A172 (cell line): ENCODE data around the gene PFKFB2. TPM values are rescaled to one million over a fixed set of nuclear protein-coding genes. Genes with fewer than 3 reads are reported as not detected.
"Not testable (repeated sequence)": the region's sequence is repeated elsewhere in the genome, so short reads cannot be mapped to it uniquely, and the experiment has no call there.

Source experiments
- DNase-seq: peaks from one replicate; pipeline ENCODE4 v3.0.0-alpha.2; 2015; ENCODE audit warnings: low spot score
- total RNA-seq: library from RNA; depleted of rRNA; stranded (reverse); fragments of >200 nt; shearing (Covaris generic); gene quantifications from 2 replicates; pipeline ENCODE4 v1.2.3, GENCODE V29; 2014

PFKFB2 gene
- total RNA-seq, 1 experiment from 2014 or later: 15.6 TPM

DNA sequence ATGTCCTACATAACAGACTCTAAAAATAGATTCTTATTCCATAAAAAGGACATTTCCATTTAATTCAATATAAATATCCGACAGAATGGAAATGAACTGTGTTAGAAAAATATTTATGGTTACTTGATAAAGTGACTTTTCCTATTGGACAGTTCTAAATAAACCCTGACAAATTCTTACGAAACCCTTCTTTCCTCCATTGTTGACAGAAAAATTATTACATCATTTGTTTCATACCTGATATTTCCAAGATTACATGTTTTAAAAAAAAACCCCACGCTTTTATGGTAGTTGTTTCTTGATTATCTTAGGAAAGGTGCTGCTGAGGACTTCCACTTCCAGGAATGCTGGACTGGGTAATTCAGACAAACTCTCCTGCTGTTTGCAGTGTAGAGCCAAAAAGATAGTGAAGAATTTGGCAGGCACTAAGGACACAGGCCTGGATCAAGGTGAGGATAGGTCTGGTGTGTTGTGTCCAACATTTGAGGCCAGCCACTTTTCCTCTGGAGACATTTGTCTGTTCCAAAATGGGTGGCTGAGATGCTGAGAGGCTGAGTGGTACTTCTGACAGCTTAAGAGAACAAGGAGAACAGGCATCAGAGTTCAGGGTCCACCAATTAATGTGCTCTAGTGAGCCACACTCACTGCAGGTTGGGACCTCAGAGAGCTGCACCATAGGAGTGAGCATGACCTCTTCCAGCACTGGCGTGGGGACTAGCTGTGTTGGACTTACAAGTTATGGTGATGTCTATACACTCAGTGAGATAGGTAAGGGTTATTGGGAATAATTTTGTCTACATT, 13.5 kb upstream of the PFKFB2 start:
- no peak for DNase-seq

GRCh38 chr1:207040181-207040533, 12.9 kb upstream of the PFKFB2 start:
- DNase-seq: no peak

DNA sequence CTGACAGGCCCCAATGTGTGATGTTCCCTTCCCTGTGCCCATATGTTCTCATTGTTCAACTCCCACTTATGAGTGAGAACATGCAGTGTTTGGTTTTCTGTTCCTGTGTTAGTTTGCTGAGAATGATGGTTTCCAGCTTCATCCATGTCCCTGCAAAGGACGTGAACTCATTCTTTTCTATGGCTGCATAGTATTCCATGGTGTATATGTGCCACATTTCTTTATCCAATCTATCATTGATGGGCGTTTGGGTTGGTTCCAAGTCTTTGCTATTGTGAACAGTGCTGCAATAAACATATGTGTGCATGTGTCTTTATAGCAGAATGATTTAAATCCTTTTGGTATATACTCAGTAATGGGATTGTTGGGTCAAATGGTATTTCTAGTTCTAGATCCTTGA, 11.7 kb upstream of the PFKFB2 start:
- DNase-seq: not testable (repeated sequence)

DNA sequence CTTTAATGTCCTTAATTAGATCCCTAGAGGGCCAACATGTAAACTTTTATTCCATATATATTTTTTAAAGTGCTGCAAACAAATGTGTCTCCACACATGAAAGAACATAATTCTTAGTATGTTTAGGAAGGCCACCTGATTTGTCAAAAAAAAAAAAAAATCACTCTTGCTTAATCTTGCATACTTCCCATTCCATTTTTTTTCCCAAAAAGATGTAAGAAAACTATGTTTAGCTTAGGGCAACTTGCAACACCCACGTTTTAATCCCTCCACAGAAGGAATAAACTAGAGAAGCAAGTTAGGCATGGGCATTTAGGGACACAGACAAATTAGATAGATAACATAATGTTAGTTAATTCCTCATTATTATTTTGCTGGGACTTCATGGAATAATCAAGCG, 7.6 kb upstream of the PFKFB2 start:
- no peak for DNase-seq

DNA sequence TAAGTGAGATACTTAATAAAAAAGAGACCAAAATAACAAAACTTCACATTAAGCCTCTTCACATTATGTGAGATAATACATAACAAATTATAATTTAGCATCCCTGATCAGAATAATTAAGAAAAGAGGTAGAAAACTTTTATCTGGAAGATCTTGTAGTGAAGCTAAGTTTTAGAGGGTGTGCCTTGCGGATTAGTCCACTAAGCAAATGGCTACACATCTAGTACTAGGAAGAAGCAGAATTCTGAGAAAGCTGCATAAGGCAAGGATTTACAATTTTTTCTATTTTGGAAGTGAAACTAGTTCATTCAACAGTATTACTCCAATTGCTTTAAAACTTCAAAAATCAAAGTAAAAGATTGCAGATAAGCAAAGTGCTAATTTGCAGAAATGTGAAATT, 5.6 kb upstream of the PFKFB2 start:
- DNase-seq: no peak

DNA sequence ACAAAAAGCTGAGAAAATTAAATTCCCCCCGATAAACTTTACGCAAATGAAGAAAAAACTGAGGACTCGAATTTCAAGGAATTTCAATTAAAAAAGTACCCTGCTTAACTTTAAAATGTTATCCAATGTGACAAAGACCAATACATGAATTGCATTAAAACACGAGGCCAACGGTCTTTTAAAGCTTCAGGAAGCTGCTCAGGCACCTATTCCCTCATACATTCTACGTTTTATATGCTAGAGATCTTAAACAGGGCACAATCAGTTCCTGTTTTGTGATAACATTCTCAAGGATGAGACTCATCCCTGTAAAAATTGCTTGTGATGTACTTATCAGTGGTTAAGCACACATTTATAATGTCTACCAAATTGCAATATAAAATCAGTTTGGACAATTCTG, 5.0 kb upstream of the PFKFB2 start:
- DNase-seq: no peak

GRCh38 chr1:207049054-207049453, 4.0 kb upstream of the PFKFB2 start:
- no peak for DNase-seq

DNA sequence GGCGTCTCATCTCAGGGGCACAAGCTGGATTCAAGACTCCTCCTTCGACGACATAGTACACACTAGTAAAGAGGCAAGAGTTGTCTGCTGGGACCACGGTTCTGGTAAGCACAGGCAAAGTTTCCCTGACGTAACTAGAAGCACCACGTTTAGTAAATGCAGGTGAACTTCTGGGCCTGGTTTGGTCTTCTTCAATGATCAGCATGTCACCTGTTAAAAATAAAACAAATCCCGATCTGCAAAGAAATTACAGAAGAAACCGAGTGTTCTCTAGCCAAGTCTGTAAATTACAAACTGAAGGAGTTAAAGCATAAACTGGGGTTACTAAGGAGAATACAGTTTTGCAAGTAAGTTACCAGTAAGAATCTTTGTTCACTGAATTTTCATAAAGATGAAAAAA, 3.6 kb upstream of the PFKFB2 start:
- no peak for DNase-seq

DNA sequence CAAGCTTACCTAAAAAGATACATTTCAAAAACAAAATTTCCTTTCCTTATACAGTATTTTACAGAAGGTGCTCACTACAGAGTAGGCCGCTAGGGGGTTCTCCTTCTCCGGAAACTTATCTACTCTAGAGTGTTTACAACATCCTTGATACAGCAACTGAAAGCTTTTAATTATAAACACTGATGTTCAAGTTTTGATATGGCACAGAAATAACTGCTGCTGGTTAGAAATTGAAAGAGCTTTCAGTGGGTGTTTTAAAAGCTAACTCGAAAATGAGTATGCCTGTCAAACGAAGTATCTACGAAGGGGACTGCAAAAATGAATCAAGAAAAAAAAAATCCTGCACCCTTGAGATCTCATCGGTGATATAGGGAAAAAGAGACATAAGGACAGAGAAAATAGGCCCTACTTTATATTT, 3.1 kb upstream of the PFKFB2 start:
- peak; percentile 60 for DNase-seq

DNA sequence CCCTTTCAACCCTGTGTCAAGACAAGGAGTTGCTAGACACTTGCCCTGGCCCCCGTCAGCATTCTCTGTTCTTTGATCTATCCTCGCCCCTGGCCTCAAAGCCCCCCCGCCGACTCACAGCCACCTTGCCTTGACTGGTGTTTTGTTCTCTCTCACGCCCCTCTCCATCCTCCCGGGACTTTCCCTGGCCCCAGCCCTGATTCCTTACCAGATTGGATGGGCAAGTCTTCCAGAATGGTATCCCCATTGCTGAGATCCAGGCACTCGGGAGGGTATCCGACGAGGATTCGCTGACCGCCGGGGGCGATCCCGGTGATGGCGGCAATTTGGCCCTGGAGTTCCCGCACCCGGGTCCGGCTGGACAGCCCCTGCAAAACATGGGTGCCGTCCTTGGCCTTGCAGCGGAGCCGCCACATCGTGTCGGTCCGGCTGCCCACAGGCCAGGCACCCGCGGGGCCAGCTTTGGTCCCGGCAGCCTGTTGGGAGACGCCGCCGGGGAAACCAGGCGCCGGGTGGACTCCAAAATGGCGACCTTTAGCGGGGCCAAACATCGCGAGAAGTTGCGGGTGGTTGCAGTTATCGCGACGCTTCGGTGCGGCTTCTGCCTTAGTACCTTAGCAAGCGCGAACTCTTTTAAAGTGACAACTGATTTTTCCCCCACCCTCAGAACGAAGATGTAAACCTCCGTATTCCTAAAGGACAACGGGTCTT, 2.4 kb upstream of the PFKFB2 start:
- DNase-seq: peak; percentile 72

DNA sequence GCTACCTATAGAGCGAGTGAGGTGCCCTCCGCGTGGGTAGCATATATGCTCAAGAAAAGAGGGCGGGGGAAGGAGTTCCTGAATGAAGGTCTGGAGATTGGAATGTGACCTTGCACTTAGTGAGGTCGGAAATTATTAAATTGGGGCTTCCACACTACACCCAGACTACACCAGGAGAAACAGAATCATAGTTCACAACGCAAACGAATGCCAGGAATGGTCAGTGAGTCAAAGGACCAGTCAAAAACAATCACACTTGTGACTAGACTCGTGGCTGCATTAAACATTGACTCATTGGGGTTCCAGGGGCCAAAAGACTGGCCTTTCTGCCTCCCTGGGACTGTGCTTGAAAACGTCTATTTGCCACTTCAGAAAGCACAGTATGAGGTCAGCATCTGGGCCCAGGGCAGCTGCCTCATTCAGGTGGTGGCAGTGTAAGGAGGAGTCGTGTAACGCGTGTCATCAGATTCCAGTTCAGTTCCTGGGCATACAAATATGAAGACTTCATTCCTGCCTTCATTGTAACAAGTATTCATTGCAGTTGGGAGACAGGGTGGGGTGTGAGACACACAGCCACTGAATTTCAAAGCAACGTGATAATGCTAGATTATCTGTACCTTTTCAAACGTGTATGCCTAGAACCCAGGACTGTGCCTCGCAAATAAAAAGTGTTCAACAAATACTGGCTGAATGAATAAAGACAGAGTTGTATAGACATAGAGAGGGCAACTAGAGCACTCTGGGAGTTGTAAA, 1.7 kb upstream of the PFKFB2 start, which contains the start of gene YOD1:
TSS of gene YOD1 (minus strand) at position 18 of the 753 bp plus-strand sequence. CDS start 178 bp downstream, outside the sequence.
- peak; percentile 89 for DNase-seq

DNA sequence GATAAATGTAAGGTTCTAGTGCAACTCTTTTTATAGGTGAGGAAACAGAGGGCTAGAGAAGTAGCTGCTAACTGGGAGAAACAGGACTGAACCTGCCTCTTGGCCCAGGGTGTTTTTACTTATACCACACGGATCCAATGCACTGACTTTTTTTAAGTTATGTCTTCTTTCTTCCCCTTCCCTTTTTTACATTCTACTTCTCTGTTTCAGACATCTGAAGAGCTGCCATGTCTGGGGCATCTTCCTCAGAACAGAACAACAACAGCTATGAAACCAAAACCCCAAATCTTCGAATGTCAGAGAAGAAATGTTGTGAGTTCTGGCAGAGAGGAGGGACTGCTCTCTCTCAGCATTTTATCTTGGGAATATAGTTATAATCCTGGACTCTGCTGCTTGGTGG, 1.4 kb downstream of the PFKFB2 start:
- no peak for DNase-seq

- DNase-seq: no peak
Measured at GRCh38 chr1:207055386-207056001, 2.4 kb downstream of the PFKFB2 start.

DNA sequence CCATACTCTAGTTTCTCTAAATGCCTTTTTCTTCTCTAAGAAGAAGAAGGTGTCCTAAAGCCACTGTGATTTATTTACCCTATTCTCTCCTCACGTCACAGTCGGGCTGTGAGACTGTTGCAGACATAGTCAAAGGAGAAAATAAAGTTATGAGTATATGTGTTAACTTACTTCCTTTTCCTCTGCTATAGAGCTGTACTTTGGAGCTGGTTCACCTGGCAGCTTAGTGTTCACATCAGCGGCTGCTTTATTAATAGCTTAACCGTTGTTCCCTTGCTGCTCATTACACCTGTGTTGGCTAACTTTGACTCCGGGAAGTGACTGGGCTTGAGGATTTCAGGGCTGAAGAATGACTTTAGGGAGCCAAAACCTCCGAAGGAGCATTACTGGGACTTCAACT, 3.6 kb downstream of the PFKFB2 start:
- DNase-seq: no peak

DNA sequence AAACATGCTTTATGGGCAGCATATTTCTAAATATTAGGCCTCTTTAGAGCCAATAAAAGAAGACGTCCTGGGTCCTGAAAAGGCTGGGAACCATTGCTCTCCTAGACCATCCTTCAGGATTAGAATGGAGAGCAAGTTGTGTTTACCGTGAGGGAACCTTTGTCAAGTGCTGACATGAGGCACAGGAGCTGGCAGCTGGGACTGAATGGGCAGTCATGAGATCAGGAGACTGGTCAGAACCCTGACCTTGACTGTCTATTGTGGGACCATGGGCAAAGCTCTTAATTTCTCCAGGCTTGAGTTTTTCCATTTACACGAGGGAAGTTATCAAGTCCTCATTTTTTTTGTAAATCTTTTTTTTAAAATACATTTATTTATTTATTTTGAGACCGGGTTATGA, 5.2 kb downstream of the PFKFB2 start:
- no peak for DNase-seq

DNA sequence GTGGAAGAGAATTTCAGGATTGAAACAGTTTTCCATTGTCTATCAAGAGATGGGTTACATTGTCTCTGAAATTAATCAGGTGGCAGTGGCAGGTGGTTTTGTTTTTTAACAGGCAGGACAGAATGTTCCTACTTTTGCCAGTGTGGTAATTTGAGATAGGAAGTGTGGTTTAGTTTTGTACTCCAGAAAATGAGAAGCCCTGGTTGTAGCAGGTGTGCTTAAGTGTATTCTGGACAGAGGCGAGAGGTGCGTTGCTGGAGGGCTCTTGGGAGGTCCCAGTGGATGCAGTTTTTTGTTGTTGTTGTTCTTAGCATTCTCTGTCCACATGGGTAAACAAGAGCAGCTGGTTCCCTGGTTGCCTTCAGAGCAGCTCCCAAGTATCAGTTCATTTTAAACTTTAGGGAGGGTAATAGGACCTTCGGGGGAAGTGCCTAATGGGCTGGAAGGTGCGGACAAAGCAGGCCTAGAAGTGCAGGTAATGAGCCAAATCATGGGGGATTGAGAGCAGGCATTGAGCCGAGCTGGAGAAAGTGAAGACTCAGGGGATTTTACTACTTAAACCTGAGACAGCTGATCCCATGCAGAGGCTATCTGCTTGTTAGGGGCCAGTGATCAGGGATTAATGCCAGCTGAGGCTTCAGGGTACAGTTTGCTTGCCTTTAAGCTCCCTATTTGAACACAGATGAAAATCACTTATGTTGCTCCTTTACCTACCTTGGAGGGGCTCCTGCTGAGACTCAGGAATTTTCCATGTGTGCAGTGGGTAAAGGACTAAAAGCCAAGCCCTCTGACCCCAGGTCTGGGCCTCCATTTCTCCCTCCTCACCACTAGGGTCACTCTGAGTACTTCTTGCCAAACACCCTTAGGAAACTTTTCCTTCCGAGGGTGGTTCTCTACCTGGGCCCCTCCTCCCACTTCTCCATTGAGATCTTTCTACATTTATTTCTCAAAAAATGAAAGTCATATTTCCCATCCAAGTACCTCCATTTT, 6.1 kb downstream of the PFKFB2 start:
- no peak for DNase-seq

DNA sequence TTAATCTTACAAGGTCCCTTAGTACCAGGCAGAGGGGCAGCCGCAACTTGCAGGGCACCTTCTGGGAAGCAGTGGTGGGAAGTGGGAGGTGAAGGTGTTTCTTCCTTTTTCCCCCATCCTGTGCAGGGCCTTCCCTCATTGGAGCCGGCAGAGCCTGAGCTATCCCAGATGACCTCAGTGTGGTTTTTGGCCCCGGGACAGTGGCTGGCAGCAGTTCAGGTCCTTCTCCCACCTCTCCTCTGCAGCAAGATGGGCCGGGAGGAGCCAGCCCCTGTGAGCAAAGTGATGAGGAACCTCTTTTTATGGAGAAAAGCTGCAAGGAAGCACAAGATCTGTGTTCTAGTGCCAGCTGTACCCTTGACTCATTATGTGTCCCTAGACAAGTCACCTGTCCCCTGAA, 6.8 kb downstream of the PFKFB2 start:
- no peak for DNase-seq

DNA sequence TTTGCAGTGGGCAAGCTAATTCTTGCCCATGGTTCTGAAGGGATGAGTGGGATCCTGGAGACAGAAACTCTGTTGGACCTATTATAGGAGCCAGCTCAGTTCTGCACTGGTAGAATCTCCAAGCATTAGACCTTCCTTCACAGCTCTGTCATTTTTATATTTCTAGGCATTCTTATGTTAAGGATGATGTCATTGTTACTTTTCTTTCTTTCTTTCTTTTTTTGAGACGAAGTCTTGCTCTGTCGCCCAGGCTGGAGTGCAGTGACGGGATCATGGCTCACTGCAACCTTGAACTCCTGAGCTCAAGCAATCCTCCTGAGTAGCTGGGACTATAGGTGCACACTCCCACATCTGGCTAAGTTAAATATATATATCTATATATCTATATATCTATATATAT, 7.5 kb downstream of the PFKFB2 start:
- DNase-seq: no peak

DNA sequence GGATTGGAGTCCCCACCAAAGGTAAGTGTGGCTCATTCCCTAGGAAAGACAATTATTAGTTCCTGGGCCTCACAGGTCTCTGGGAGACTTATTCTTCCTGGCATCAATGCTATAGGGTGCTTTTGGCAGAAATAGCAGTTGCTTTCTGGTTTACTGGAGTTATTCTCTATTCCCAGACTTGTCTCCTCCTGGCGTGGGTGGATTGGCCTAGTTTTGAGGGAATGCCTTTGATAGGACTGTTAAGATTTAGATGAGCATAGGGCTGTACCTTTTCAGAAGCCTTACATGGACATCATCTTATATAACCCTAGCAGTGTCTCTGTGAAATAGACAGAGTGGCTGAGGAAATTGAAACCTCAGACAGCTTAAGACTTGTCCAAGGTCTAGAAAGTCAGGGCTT, 9.0 kb downstream of the PFKFB2 start:
- no peak for DNase-seq

- DNase-seq: no peak
Measured at GRCh38 chr1:207063014-207063413, 9.9 kb downstream of the PFKFB2 start.

DNA sequence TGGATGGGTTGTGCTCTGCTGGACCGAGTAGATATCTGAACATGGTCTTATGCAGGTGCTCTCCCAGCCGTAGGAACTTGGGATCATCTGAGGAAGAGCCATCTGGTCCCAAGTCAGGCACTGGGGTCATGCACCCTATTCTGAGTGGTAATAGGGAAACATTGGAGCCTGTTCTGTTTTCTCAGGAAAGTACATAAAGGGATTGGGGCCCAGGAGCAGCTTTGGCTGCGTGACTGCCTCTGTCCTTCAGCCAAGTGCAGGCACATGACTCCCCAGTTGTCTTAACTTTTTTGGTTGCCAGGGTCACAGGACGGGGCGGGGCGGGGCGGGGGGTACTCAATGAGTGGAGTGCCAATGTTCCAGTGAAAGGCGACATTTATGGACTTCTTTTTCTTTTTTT, 11.5 kb downstream of the PFKFB2 start:
- no peak for DNase-seq
